ENCODE measurements around the gene ZNF451. TPM values are rescaled to one million over a fixed set of nuclear protein-coding genes. Genes with fewer than 3 reads are reported as not detected.

Gene ZNF451
- total RNA-seq, 2 experiments from 2014 or later, result 46.8 to 60.3 TPM

- Mint-ChIP-seq H3K4me1 (peaks cover 14% of the 10 kb centered on the region), H3K27ac (no peak overlapping the region), H3K9me3 (ENCODE audit: low read depth) (no peaks in the 10 kb centered on the region), H3K27me3 (no peaks in the 10 kb centered on the region), H3K4me3 (no peak overlapping the region), H3K36me3 (ENCODE audit: low read depth) (peaks cover 36% of the 10 kb centered on the region)
- ChIA-PET CTCF (interaction anchor here (1.2 kb wide), 1 partner anchor 8 kb away, joined by 6 read pairs; no protein-coding TSS in a partner anchor), POLR2A (no interaction called here)
- intact Hi-C loops (cut with DNase I, micrococcal nuclease), result no loop called here
- no peak for DNase-seq
- no peak for ATAC-seq
Observed at GRCh38 chr6:57134954-57135353, 45.0 kb downstream of the ZNF451 start.

GRCh38 chr6:57135885-57136284 lies 45.9 kb downstream of the ZNF451 start:
- CTCF ChIA-PET, result no interaction called here
- POLR2A ChIA-PET, result no interaction called here
- Mint-ChIP-seq H3K36me3 (ENCODE audit: low read depth) (peaks cover 39% of the 10 kb centered on the region), H3K4me3 (no peak overlapping the region), H3K9me3 (ENCODE audit: low read depth) (no peaks in the 10 kb centered on the region), H3K27me3 (no peaks in the 10 kb centered on the region), H3K4me1 (peaks cover 14% of the 10 kb centered on the region), H3K27ac (no peak overlapping the region)
- intact Hi-C loops (cut with DNase I, micrococcal nuclease), result no loop called here
- DNase-seq (no peak), ATAC-seq (no peak)

DNA sequence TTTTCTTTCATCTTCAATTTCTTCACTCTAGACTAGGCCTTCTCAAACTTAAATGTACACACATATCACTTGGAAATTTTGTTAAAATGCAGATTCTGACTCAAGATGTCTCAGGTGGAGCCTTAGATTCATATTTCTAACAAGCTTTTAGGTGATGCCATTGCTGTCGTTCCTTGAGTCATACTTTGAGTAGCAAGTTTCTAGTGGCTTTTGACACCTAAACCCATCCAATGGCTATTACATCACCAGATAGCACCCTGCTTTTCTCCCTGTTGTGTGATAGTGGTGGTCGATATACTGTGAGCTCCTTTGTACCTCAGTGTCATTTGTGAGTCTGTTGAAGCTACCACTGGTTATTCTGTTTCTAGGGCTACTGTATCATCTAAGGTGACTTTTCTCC lies 47.4 kb downstream of the ZNF451 start:
- POLR2A ChIA-PET, result interaction anchor here (0.8 kb wide), 1 partner anchor 44 kb away, joined by 3 read pairs; no protein-coding TSS in a partner anchor
- H3K9me3 Mint-ChIP-seq (ENCODE audit: low read depth), result peaks cover 2% of the 10 kb centered on the region
- no peak overlapping the region for H3K27ac Mint-ChIP-seq

GRCh38 chr6:57138026-57138425 lies 48.0 kb downstream of the ZNF451 start:
- ATAC-seq (no peak), DNase-seq (no peak)
- POLR2A ChIA-PET, result no interaction called here
- peaks cover 54% of the 10 kb centered on the region for H3K36me3 Mint-ChIP-seq (ENCODE audit: low read depth)
- no peak overlapping the region for H3K4me3 Mint-ChIP-seq
- H3K27ac Mint-ChIP-seq, result no peak overlapping the region
- no peaks in the 10 kb centered on the region for H3K27me3 Mint-ChIP-seq
- peaks cover 2% of the 10 kb centered on the region for H3K9me3 Mint-ChIP-seq (ENCODE audit: low read depth)
- CTCF ChIA-PET, result no interaction called here
- H3K4me1 Mint-ChIP-seq, result peaks cover 14% of the 10 kb centered on the region
- intact Hi-C loops (cut with DNase I, micrococcal nuclease), result no loop called here

More for the DNA sequence above, 47.4 kb downstream of the ZNF451 start:
- CTCF ChIA-PET, result no interaction called here
- Mint-ChIP-seq H3K36me3 (ENCODE audit: low read depth) (peaks cover 48% of the 10 kb centered on the region), H3K4me3 (no peak overlapping the region), H3K4me1 (peaks cover 14% of the 10 kb centered on the region), H3K27me3 (no peaks in the 10 kb centered on the region)
- ATAC-seq, result peak; percentile 83
- intact Hi-C loops (cut with DNase I, micrococcal nuclease), result no loop called here
- peak; percentile 5 for DNase-seq

- no peak for ATAC-seq
- ChIA-PET POLR2A (no interaction called here), CTCF (interaction anchor here (1.2 kb wide), 1 partner anchor 9 kb away, joined by 3 read pairs; no protein-coding TSS in a partner anchor)
- Mint-ChIP-seq H3K27ac (no peak overlapping the region), H3K27me3 (no peaks in the 10 kb centered on the region), H3K4me3 (no peak overlapping the region), H3K9me3 (ENCODE audit: low read depth) (peaks cover 2% of the 10 kb centered on the region), H3K4me1 (peaks cover 20% of the 10 kb centered on the region), H3K36me3 (ENCODE audit: low read depth) (peaks cover 60% of the 10 kb centered on the region)
- intact Hi-C loops (cut with DNase I, micrococcal nuclease), result no loop called here
- DNase-seq, result no peak
Observed at GRCh38 chr6:57141451-57142177, 51.6 kb downstream of the ZNF451 start.

GRCh38 chr6:57142178-57142525 lies 52.2 kb downstream of the ZNF451 start:
- Mint-ChIP-seq H3K27me3 (no peaks in the 10 kb centered on the region), H3K36me3 (ENCODE audit: low read depth) (peaks cover 54% of the 10 kb centered on the region), H3K27ac (no peak overlapping the region), H3K4me3 (no peak overlapping the region), H3K4me1 (peaks cover 17% of the 10 kb centered on the region), H3K9me3 (ENCODE audit: low read depth) (peaks cover 2% of the 10 kb centered on the region)
- intact Hi-C loops (cut with DNase I, micrococcal nuclease), result no loop called here
- ChIA-PET POLR2A (no interaction called here), CTCF (interaction anchor here (1.2 kb wide), 1 partner anchor 9 kb away, joined by 3 read pairs; no protein-coding TSS in a partner anchor)
- ATAC-seq (no peak), DNase-seq (no peak)

GRCh38 chr6:57143690-57144089 lies 53.7 kb downstream of the ZNF451 start:
- H3K4me1 Mint-ChIP-seq, result peaks cover 24% of the 10 kb centered on the region
- no peak for DNase-seq
- ChIA-PET POLR2A (no interaction called here), CTCF (interaction anchor here (0.6 to 1.6 kb wide), 3 partner anchors 9 to 176 kb away, joined by 3 to 6 read pairs (median 4); no protein-coding TSS in a partner anchor)
- no peak overlapping the region for H3K4me3 Mint-ChIP-seq
- H3K36me3 Mint-ChIP-seq (ENCODE audit: low read depth), result peaks cover 63% of the 10 kb centered on the region
- H3K9me3 Mint-ChIP-seq (ENCODE audit: low read depth), result peaks cover 2% of the 10 kb centered on the region
- H3K27me3 Mint-ChIP-seq, result no peaks in the 10 kb centered on the region
- intact Hi-C loops (cut with DNase I, micrococcal nuclease), result no loop called here
- no peak for ATAC-seq
- H3K27ac Mint-ChIP-seq, result no peak overlapping the region

GRCh38 chr6:57147401-57147800 lies 57.4 kb downstream of the ZNF451 start:
- CTCF ChIA-PET, result interaction anchor here (1.3 kb wide), 1 partner anchor 93 kb away, joined by 3 read pairs; no protein-coding TSS in a partner anchor
- Mint-ChIP-seq H3K4me1 (peaks cover 31% of the 10 kb centered on the region), H3K4me3 (no peak overlapping the region), H3K27me3 (no peaks in the 10 kb centered on the region), H3K36me3 (ENCODE audit: low read depth) (peaks cover 61% of the 10 kb centered on the region), H3K9me3 (ENCODE audit: low read depth) (no peaks in the 10 kb centered on the region), H3K27ac (peak overlapping the region; percentile 19)
- ATAC-seq, result no peak
- POLR2A ChIA-PET, result no interaction called here
- intact Hi-C loops (cut with DNase I, micrococcal nuclease), result no loop called here
- DNase-seq, result no peak

DNA sequence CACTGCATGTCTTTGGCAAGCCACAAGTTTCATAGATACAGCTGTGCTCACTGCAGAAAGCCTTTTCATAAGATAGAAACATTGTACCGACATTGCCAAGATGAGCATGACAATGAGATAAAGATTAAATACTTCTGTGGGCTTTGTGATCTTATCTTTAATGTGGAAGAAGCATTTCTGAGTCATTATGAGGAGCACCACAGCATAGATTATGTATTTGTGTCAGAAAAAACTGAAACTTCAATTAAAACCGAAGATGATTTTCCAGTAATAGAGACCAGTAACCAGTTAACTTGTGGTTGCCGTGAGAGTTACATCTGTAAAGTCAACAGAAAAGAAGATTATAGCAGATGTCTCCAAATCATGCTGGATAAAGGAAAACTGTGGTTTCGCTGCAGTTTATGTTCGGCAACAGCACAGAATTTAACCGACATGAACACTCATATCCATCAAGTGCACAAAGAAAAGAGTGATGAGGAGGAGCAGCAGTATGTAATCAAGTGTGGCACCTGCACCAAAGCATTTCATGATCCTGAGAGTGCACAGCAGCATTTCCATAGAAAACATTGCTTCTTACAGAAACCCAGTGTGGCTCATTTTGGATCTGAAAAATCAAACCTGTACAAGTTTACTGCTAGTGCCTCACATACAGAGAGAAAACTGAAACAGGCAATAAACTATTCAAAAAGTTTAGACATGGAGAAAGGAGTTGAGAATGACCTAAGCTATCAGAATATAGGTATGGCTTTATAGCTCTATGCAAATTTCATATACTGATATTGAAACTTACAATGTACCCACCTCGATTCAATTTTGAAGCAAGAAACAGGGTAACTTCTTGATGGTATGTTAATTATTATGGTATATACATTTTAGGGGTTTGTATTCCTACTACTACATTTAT lies 58.2 kb downstream of the ZNF451 start:
- DNase-seq, result peak; percentile 10
- Mint-ChIP-seq H3K9me3 (ENCODE audit: low read depth) (no peaks in the 10 kb centered on the region), H3K27ac (peak overlapping the region; percentile 77), H3K36me3 (ENCODE audit: low read depth) (peaks cover 58% of the 10 kb centered on the region), H3K27me3 (no peaks in the 10 kb centered on the region), H3K4me3 (no peak overlapping the region), H3K4me1 (peaks cover 31% of the 10 kb centered on the region)
- CTCF ChIA-PET, result no interaction called here
- POLR2A ChIA-PET, result interaction anchor here (1.2 kb wide), 1 partner anchor 59 kb away, joined by 3 read pairs; no protein-coding TSS in a partner anchor
- ATAC-seq, result peak; percentile 74
- intact Hi-C loops (cut with DNase I, micrococcal nuclease), result loop anchor here in 1 of 2 experiments (1.0 kb wide), 1 partner anchor 117 kb away; no protein-coding TSS in a partner anchor

GRCh38 chr6:57158658-57159057 lies 68.7 kb downstream of the ZNF451 start:
- no peak overlapping the region for H3K27ac Mint-ChIP-seq
- no peak for DNase-seq
- POLR2A ChIA-PET, result interaction anchor here (0.7 kb wide), 1 partner anchor 269 kb away, joined by 4 read pairs; no protein-coding TSS in a partner anchor
- CTCF ChIA-PET, result interaction anchor here (0.6 kb wide), 1 partner anchor 89 kb away, joined by 3 read pairs; no protein-coding TSS in a partner anchor
- intact Hi-C loops (cut with DNase I, micrococcal nuclease), result no loop called here
- H3K9me3 Mint-ChIP-seq (ENCODE audit: low read depth), result peaks cover 3% of the 10 kb centered on the region
- no peaks in the 10 kb centered on the region for H3K27me3 Mint-ChIP-seq
- peaks cover 6% of the 10 kb centered on the region for H3K4me1 Mint-ChIP-seq
- peaks cover 20% of the 10 kb centered on the region for H3K36me3 Mint-ChIP-seq (ENCODE audit: low read depth)
- H3K4me3 Mint-ChIP-seq, result no peak overlapping the region
- peak; percentile 89 for ATAC-seq

- DNase-seq, result no peak
- Mint-ChIP-seq H3K9me3 (ENCODE audit: low read depth) (peaks cover 6% of the 10 kb centered on the region), H3K4me3 (no peak overlapping the region), H3K27ac (no peak overlapping the region), H3K27me3 (no peaks in the 10 kb centered on the region), H3K4me1 (peaks cover 6% of the 10 kb centered on the region), H3K36me3 (ENCODE audit: low read depth) (peaks cover 23% of the 10 kb centered on the region)
- peak; percentile 39 for ATAC-seq
- ChIA-PET CTCF (interaction anchor here (0.6 kb wide), 1 partner anchor 89 kb away, joined by 3 read pairs; no protein-coding TSS in a partner anchor), POLR2A (no interaction called here)
- intact Hi-C loops (cut with DNase I, micrococcal nuclease), result no loop called here
Observed at GRCh38 chr6:57159127-57159526, 69.1 kb downstream of the ZNF451 start.
